Measurements from ENCODE around the gene HSPG2. TPM values are rescaled to one million over a fixed set of nuclear protein-coding genes. Genes with fewer than 3 reads are reported as not detected.

Gene HSPG2
- total and polyA plus RNA-seq, 11 donors, result 164 to 608 (median 304) TPM

GRCh38 chr1:21857840-21858670 is 79.1 kb downstream of the HSPG2 start:
- Histone ChIP-seq H3K9me3 (no peaks in the 10 kb centered on the region), H3K4me3 (no peak overlapping the region), H3K4me1 (peaks cover 0 to 3% (median 0%) of the 10 kb centered on the region in 12 donors), H3K27me3 (no peaks in the 10 kb centered on the region), H3K27ac (peak overlapping the region in 1 of 12 donors; percentile 24), H3K36me3 (peaks cover 16 to 100% (median 94%) of the 10 kb centered on the region in 9 donors)
- WGBS, 4 donors, result 59 to 66% (median 64%) methylated on average over 15 of the region's 15 CpGs
- ATAC-seq (peak in 1 of 4 donors; percentile 13), DNase-seq (peak in 2 of 5 donors; percentile 11 to 46)
- no peak for TF ChIP-seq POLR2A (IDR thresholded peaks at IDR 0.05)
- no peak for TF ChIP-seq CTCF (IDR thresholded peaks at IDR 0.05)
- intact Hi-C loops (cut with DNase I), result no loop called here

- H3K4me3 ChIP-seq, result no peak overlapping the region
- no peak for ATAC-seq
- 81 to 84% (median 82%) methylated on average over 13 to 14 of the region's 14 CpGs for WGBS, 4 donors
- no peaks in the 10 kb centered on the region for H3K9me3 ChIP-seq
- H3K36me3 ChIP-seq, result peaks cover 24 to 100% (median 100%) of the 10 kb centered on the region in 9 donors
- H3K4me1 ChIP-seq, result peaks cover 0 to 3% (median 0%) of the 10 kb centered on the region in 12 donors
- intact Hi-C loops (cut with DNase I), result no loop called here
- peak in 2 of 5 donors; percentile 12 to 54 for DNase-seq
- H3K27ac ChIP-seq, result peak overlapping the region in 1 of 12 donors; percentile 24
- H3K27me3 ChIP-seq, result no peaks in the 10 kb centered on the region
- no peak for TF ChIP-seq CTCF (IDR thresholded peaks at IDR 0.05)
- no peak for TF ChIP-seq POLR2A (IDR thresholded peaks at IDR 0.05)
Observed at GRCh38 chr1:21857142-21857839, 79.8 kb downstream of the HSPG2 start.

GRCh38 chr1:21855257-21856096 is 81.6 kb downstream of the HSPG2 start:
- Histone ChIP-seq H3K36me3 (peaks cover 23 to 100% (median 100%) of the 10 kb centered on the region in 9 donors), H3K9me3 (no peaks in the 10 kb centered on the region), H3K4me1 (peaks cover 0 to 3% (median 0%) of the 10 kb centered on the region in 12 donors), H3K27me3 (no peaks in the 10 kb centered on the region), H3K4me3 (no peak overlapping the region), H3K27ac (no peak overlapping the region)
- TF ChIP-seq POLR2A (IDR thresholded peaks at IDR 0.05) (no peak), CTCF (IDR thresholded peaks at IDR 0.05) (no peak)
- intact Hi-C loops (cut with DNase I), result no loop called here
- ATAC-seq (peak in 2 of 4 donors; percentile 2 to 6), DNase-seq (peak in 1 of 5 donors; percentile 16)
- 88 to 94% (median 91%) methylated on average over 27 to 35 of the region's 35 CpGs for WGBS, 4 donors
